HCT116 (cell line): ENCODE data around the gene DLST. TPM values are rescaled to one million over a fixed set of nuclear protein-coding genes. Genes with fewer than 3 reads are reported as not detected.

Source experiments
- ATAC-seq: fragments of 200-7000 bp; cut with Tn5 transposase; 2 replicates; pipeline ENCODE4 v1.9.1; 2020; ENCODE audit warnings: mild to moderate bottlenecking, moderate library complexity
- BruUV-seq: library from RNA; stranded (reverse); fragments of 400-500 nt; replicated peaks from 2 replicates; lab custom pipeline; 2021; lab: Mats Ljungman, UMichigan
- CTCF ChIA-PET: fragments of 300-600 bp; sonication (Branson Sonifier 250); formaldehyde crosslinking; loops from one replicate; lab custom pipeline; 2021; ENCODE audit warnings: antibody characterized with exemption; lab: Charles Lee
- POLR2A ChIA-PET: fragments of 300-600, 350-600 bp; sonication (Branson Sonifier 250); formaldehyde crosslinking; loops from one replicate; lab custom pipeline; 2021; ENCODE audit warnings: antibody characterized with exemption; lab: Charles Lee
- RAD21 ChIA-PET, 2 experiments: fragments of 300-600 bp; sonication (Branson Sonifier 250); formaldehyde crosslinking; loops; one replicate each; lab custom pipeline; 2023; ENCODE audit warnings: low total read pairs in 2 of 2; ENCODE audit not compliant: uncharacterized antibody in 2 of 2, unreplicated experiment in 2 of 2, low non-redundant PET in 1 of 2; lab: Charles Lee
- DNase-seq: peaks from one replicate; pipeline ENCODE4 v3.0.0-alpha.2; 2010; ENCODE audit warnings: low read depth, low spot score
- H2AFZ ChIP-seq: fragments of 200-600 bp; shearing (Covaris generic), sonication (generic); 2 replicates; pipeline ENCODE4 v1.6.1; 2017; ENCODE audit warnings: low read depth, mixed run types, mixed read lengths, antibody characterized with exemption, low read length; ENCODE audit not compliant: poor library complexity, severe bottlenecking
- H3K27ac ChIP-seq: 2 replicates; pipeline ENCODE4 v1.5.1; 2012; ENCODE audit warnings: low read depth, low read length
- H3K27me3 ChIP-seq: fragments of 200-600 bp; sonication (generic); 2 replicates; pipeline ENCODE4 v1.6.1; 2016; ENCODE audit warnings: mixed run types, low read length, mixed read lengths; ENCODE audit not compliant: insufficient read depth
- H3K36me3 ChIP-seq, 2 experiments: fragments of 200-500 bp in 1 of 2; fragments of 200-600 bp in 1 of 2; sonication (Bioruptor generic) in 1 of 2; sonication (generic) in 1 of 2; 2 replicates each; pipeline versions ENCODE4 v1.5.1 to v1.6.1; 2014 to 2016; ENCODE audit warnings: low read length in 2 of 2, inconsistent platforms in 1 of 2, mixed read lengths in 1 of 2, mixed run types in 1 of 2; ENCODE audit not compliant: insufficient read depth in 2 of 2, control insufficient read depth in 1 of 2
- H3K4me1 ChIP-seq, 2 experiments: fragments of 200-600 bp in 1 of 2; sonication (generic) in 1 of 2; 2 replicates each; pipeline versions ENCODE4 v1.5.1 to v1.6.1; 2012 to 2017; ENCODE audit warnings: low read length in 2 of 2, inconsistent platforms in 1 of 2, mild to moderate bottlenecking in 1 of 2, mixed read lengths in 1 of 2, mixed run types in 1 of 2, moderate library complexity in 1 of 2; ENCODE audit not compliant: insufficient read depth in 2 of 2, control insufficient read depth in 1 of 2
- H3K4me2 ChIP-seq: fragments of 200-600 bp; sonication (generic); 2 replicates; pipeline ENCODE4 v1.6.1; 2017; ENCODE audit warnings: mixed run types, low read length, mixed read lengths
- H3K4me3 ChIP-seq, 2 experiments: fragments of 200-600 bp in 1 of 2; sonication (generic) in 1 of 2; replicated peaks in 1 of 2; 2 replicates each; pipeline ENCODE4 v1.5.1; 2011 to 2016; ENCODE audit warnings: low read length in 2 of 2, control low read depth in 1 of 2, low read depth in 1 of 2, mild to moderate bottlenecking in 1 of 2, mixed read lengths in 1 of 2, mixed run types in 1 of 2
- H3K79me2 ChIP-seq: fragments of 200-600 bp; sonication (generic); 2 replicates; pipeline ENCODE4 v1.6.1; 2017; ENCODE audit warnings: mild to moderate bottlenecking, mixed run types, low read length, moderate library complexity, mixed read lengths; ENCODE audit not compliant: insufficient read depth
- H3K9ac ChIP-seq: fragments of 200-600 bp; sonication (generic); 2 replicates; pipeline ENCODE4 v1.6.1; 2016; ENCODE audit warnings: low read length, mixed read lengths
- H3K9me2 ChIP-seq: fragments of 200-600 bp; sonication (generic), shearing (Covaris generic); 2 replicates; pipeline ENCODE4 v1.6.1; 2017; ENCODE audit warnings: mixed run types, mild to moderate bottlenecking, moderate library complexity; ENCODE audit not compliant: insufficient read depth
- H3K9me3 ChIP-seq, 2 experiments: fragments of 200-500 bp in 1 of 2; fragments of 200-600 bp in 1 of 2; sonication (Bioruptor generic) in 1 of 2; sonication (generic) in 1 of 2; 2 replicates each; pipeline ENCODE4 v1.6.1; 2014 to 2017; ENCODE audit warnings: low read length in 2 of 2, mixed read lengths in 2 of 2, inconsistent platforms in 1 of 2, low read depth in 1 of 2, mild to moderate bottlenecking in 1 of 2, mixed run types in 1 of 2, moderate library complexity in 1 of 2; ENCODE audit not compliant: control insufficient read depth in 1 of 2, insufficient read depth in 1 of 2
- H4K20me1 ChIP-seq: fragments of 200-600 bp; sonication (generic), shearing (Covaris generic); 2 replicates; pipeline ENCODE4 v1.6.1; 2017; ENCODE audit warnings: mixed run types, mild to moderate bottlenecking, moderate library complexity; ENCODE audit not compliant: insufficient read depth
- CTCF ChIP-seq, 3 experiments: fragments of 200-600 bp in 1 of 3; sonication (generic) in 1 of 3; IDR thresholded peaks in 2 of 3; conservative IDR thresholded peaks in 1 of 3; 2 replicates each; pipeline ENCODE4 v1.5.1; 2012 to 2017; ENCODE audit warnings: low read depth in 2 of 3, low read length in 2 of 3, antibody characterized with exemption in 1 of 3, borderline replicate concordance in 1 of 3, control low read depth in 1 of 3, mild to moderate bottlenecking in 1 of 3, mixed read lengths in 1 of 3, mixed run types in 1 of 3, moderate library complexity in 1 of 3; ENCODE audit not compliant: insufficient read depth in 1 of 3
- ELF1 ChIP-seq: IDR thresholded peaks from 2 replicates; pipeline ENCODE4 v1.6.1; 2012; ENCODE audit warnings: low read depth, borderline replicate concordance
- EZH2 ChIP-seq: fragments of 200-600 bp; sonication (generic); IDR thresholded peaks from 2 replicates; pipeline ENCODE4 v1.6.1; 2017; ENCODE audit warnings: antibody characterized with exemption, mixed run types
- EZH2phosphoT487 ChIP-seq: fragments of 200-600 bp; IDR thresholded peaks from 2 replicates; pipeline ENCODE4 v1.6.1; 2018; ENCODE audit warnings: antibody characterized with exemption, borderline replicate concordance
- POLR2AphosphoS5 ChIP-seq: IDR thresholded peaks from 2 replicates; pipeline ENCODE4 v1.6.1; 2011; ENCODE audit warnings: mild to moderate bottlenecking, low read depth, low read length, moderate library complexity
- RAD21 ChIP-seq: IDR thresholded peaks from 2 replicates; pipeline ENCODE4 v1.6.1; 2012; ENCODE audit warnings: low read depth, mild to moderate bottlenecking
- SIN3A ChIP-seq: IDR thresholded peaks from 2 replicates; pipeline ENCODE4 v1.6.1; 2012; ENCODE audit warnings: low read depth
- SP1 ChIP-seq: IDR thresholded peaks from 2 replicates; pipeline ENCODE4 v1.6.1; 2012; ENCODE audit warnings: low read depth
- TCF7L2 ChIP-seq: IDR thresholded peaks from 2 replicates; pipeline ENCODE4 v1.7.0; 2011; ENCODE audit warnings: borderline replicate concordance, inconsistent platforms; ENCODE audit not compliant: insufficient read depth, insufficient read length; ENCODE audit errors: extremely low read depth
- ZBTB33 ChIP-seq: IDR thresholded peaks from 2 replicates; pipeline ENCODE4 v1.6.1; 2011; ENCODE audit warnings: mild to moderate bottlenecking, low read length, moderate library complexity; ENCODE audit not compliant: insufficient replicate concordance; ENCODE audit errors: extremely low read depth
- ZFX ChIP-seq: fragments of 450-650 bp; IDR thresholded peaks from 2 replicates; pipeline ENCODE4 v1.6.1; 2017
- ZNF274 ChIP-seq: fragments of 200-500 bp; sonication (Bioruptor generic); IDR thresholded peaks from 2 replicates; pipeline ENCODE4 v1.6.1; 2014; ENCODE audit warnings: mild to moderate bottlenecking, low read depth, low read length, inconsistent platforms
- intact Hi-C: fragments of 100-400 bp; cut with micrococcal nuclease; formaldehyde crosslinking; loops from 2 replicates; pipeline ENCODE4 v1.10.0; 2022
- total RNA-seq: library from RNA; stranded (reverse); gene quantifications from one replicate; pipeline ENCODE4 v1.2.1, GENCODE V29; 2021; ENCODE audit not compliant: unreplicated experiment

The DLST gene
- total RNA-seq, 1 experiment from 2014 or later: 101 TPM

GRCh38 chr14:74948228-74949175 lies 66.8 kb downstream of the DLST start:
- no TSS peak for BruUV-seq
- Histone ChIP-seq H3K4me1 (no peaks in the 10 kb centered on the region), H3K79me2 (no peaks in the 10 kb centered on the region), H3K36me3 (no peaks in the 10 kb centered on the region), H2AFZ (no peak overlapping the region), H3K4me2 (no peak overlapping the region), H3K9me3 (no peaks in the 10 kb centered on the region), H3K4me3 (no peak overlapping the region), H4K20me1 (no peaks in the 10 kb centered on the region), H3K9ac (no peak overlapping the region), H3K27me3 (no peaks in the 10 kb centered on the region), H3K27ac (no peak overlapping the region), H3K9me2 (no peaks in the 10 kb centered on the region)
- intact Hi-C loops: no loop called here
- ATAC-seq (no peak), DNase-seq (no peak)
- TF ChIP-seq CTCF (IDR thresholded peaks at IDR 0.05 in 2 of 3, conservative IDR thresholded peaks at IDR 0.05 in 1 of 3; ENCODE audit: borderline replicate concordance in 1 of 3, insufficient read depth in 1 of 3, low read depth in 2 of 3, low read length in 2 of 3) (no peak), ZFX (no peak), ELF1 (no peak), EZH2phosphoT487 (no peak), SIN3A (no peak), ZNF274 (no peak), EZH2 (no peak), ZBTB33 (no peak), RAD21 (no peak), SP1 (no peak), TCF7L2 (no peak), POLR2AphosphoS5 (no peak)
- ChIA-PET CTCF (interaction anchor here (1.7 kb wide), 1 partner anchor 9 kb away, joined by 5 read pairs; no protein-coding TSS in a partner anchor), POLR2A (no interaction called here), RAD21 (no interaction called here)
